ENCODE results near the gene COL2A1.

The COL2A1 gene

GRCh38 chr12:48045965-48046518, 41.8 kb upstream of the COL2A1 start:
- TF ChIP-seq TARDBP (IDR thresholded peaks at IDR 0.05) = no peak
- no peak for TF ChIP-seq ZNF384 (IDR thresholded peaks at IDR 0.05)
- DNase-seq (ENCODE audit: extremely low spot score) = no peak
- CTCF ChIA-PET = no interaction called here
- POLR2A ChIA-PET = no interaction called here

- no peak for TF ChIP-seq NFRKB (IDR thresholded peaks at IDR 0.05)
- TF ChIP-seq LEF1 (IDR thresholded peaks at IDR 0.05; ENCODE audit: borderline replicate concordance) = no peak
- no peak for TF ChIP-seq HDGF (IDR thresholded peaks at IDR 0.05; ENCODE audit: borderline replicate concordance)
- no peak for TF ChIP-seq ARNT (IDR thresholded peaks at IDR 0.05)
- TF ChIP-seq CTBP1 (IDR thresholded peaks at IDR 0.05; ENCODE audit: borderline replicate concordance) = no peak
- no peak for TF ChIP-seq ZNF384 (IDR thresholded peaks at IDR 0.05)
- no peak for TF ChIP-seq L3MBTL2 (conservative IDR thresholded peaks at IDR 0.05)
- no peak for TF ChIP-seq PKNOX1 (IDR thresholded peaks at IDR 0.05)
- TF ChIP-seq FOXK2 (IDR thresholded peaks at IDR 0.05) = no peak
- no peak for TF ChIP-seq SP1 (IDR thresholded peaks at IDR 0.05)
- TF ChIP-seq TARDBP (IDR thresholded peaks at IDR 0.05) = no peak
- TF ChIP-seq FOXA1 (IDR thresholded peaks at IDR 0.05) = no peak
- TF ChIP-seq BHLHE40 (IDR thresholded peaks at IDR 0.05; ENCODE audit: borderline replicate concordance) = no peak
- no peak for TF ChIP-seq ELF4 (IDR thresholded peaks at IDR 0.05)
- TF ChIP-seq SUZ12 (IDR thresholded peaks at IDR 0.05) = no peak
- CTCF ChIA-PET = interaction anchor here (0.5 to 0.8 kb wide), 2 partner anchors 9 to 141 kb away, joined by 3 to 4 read pairs; no protein-coding TSS in a partner anchor
- POLR2A ChIA-PET = no interaction called here
- no peak for DNase-seq (ENCODE audit: extremely low spot score)
These were observed 41.0 kb upstream of the COL2A1 start for GRCh38 chr12:48045061-48045846.

- TF ChIP-seq ELF4 (IDR thresholded peaks at IDR 0.05) = no peak
- TF ChIP-seq FOXK2 (IDR thresholded peaks at IDR 0.05) = no peak
- no peak for TF ChIP-seq SP1 (IDR thresholded peaks at IDR 0.05)
- no peak for TF ChIP-seq SUZ12 (IDR thresholded peaks at IDR 0.05)
- no peak for TF ChIP-seq ARNT (IDR thresholded peaks at IDR 0.05)
- no peak for TF ChIP-seq L3MBTL2 (conservative IDR thresholded peaks at IDR 0.05)
- no peak for TF ChIP-seq FOXM1 (IDR thresholded peaks at IDR 0.05; ENCODE audit: borderline replicate concordance)
- TF ChIP-seq NFRKB (IDR thresholded peaks at IDR 0.05) = no peak
- no peak for TF ChIP-seq LEF1 (IDR thresholded peaks at IDR 0.05; ENCODE audit: borderline replicate concordance)
- no peak for TF ChIP-seq BHLHE40 (IDR thresholded peaks at IDR 0.05; ENCODE audit: borderline replicate concordance)
- TF ChIP-seq PKNOX1 (IDR thresholded peaks at IDR 0.05) = no peak
- TF ChIP-seq ZNF384 (IDR thresholded peaks at IDR 0.05) = no peak
- TF ChIP-seq HDGF (IDR thresholded peaks at IDR 0.05; ENCODE audit: borderline replicate concordance) = no peak
- TF ChIP-seq FOXA1 (IDR thresholded peaks at IDR 0.05) = no peak
- no peak for TF ChIP-seq CTBP1 (IDR thresholded peaks at IDR 0.05; ENCODE audit: borderline replicate concordance)
- TF ChIP-seq TARDBP (IDR thresholded peaks at IDR 0.05) = no peak
- CTCF ChIA-PET = interaction anchor here (0.5 to 0.8 kb wide), 2 partner anchors 8 to 142 kb away, joined by 3 to 4 read pairs; no protein-coding TSS in a partner anchor
These were observed 40.1 kb upstream of the COL2A1 start for GRCh38 chr12:48044396-48044795.

GRCh38 chr12:48043771-48044170, 39.5 kb upstream of the COL2A1 start:
- TF ChIP-seq BHLHE40 (IDR thresholded peaks at IDR 0.05; ENCODE audit: borderline replicate concordance) = no peak
- no peak for TF ChIP-seq PKNOX1 (IDR thresholded peaks at IDR 0.05)
- TF ChIP-seq NFRKB (IDR thresholded peaks at IDR 0.05) = no peak
- TF ChIP-seq LEF1 (IDR thresholded peaks at IDR 0.05; ENCODE audit: borderline replicate concordance) = no peak
- no peak for TF ChIP-seq CTBP1 (IDR thresholded peaks at IDR 0.05; ENCODE audit: borderline replicate concordance)
- no peak for TF ChIP-seq SUZ12 (IDR thresholded peaks at IDR 0.05)
- no peak for TF ChIP-seq ZNF384 (IDR thresholded peaks at IDR 0.05)
- no peak for TF ChIP-seq ARNT (IDR thresholded peaks at IDR 0.05)
- no peak for TF ChIP-seq ELF4 (IDR thresholded peaks at IDR 0.05)
- no peak for TF ChIP-seq FOXK2 (IDR thresholded peaks at IDR 0.05)
- TF ChIP-seq TARDBP (IDR thresholded peaks at IDR 0.05) = no peak
- no peak for TF ChIP-seq FOXA1 (IDR thresholded peaks at IDR 0.05)
- TF ChIP-seq FOXM1 (IDR thresholded peaks at IDR 0.05; ENCODE audit: borderline replicate concordance) = no peak
- TF ChIP-seq SP1 (IDR thresholded peaks at IDR 0.05) = no peak
- TF ChIP-seq HDGF (IDR thresholded peaks at IDR 0.05; ENCODE audit: borderline replicate concordance) = no peak
- no peak for TF ChIP-seq L3MBTL2 (conservative IDR thresholded peaks at IDR 0.05)
- ChIA-PET CTCF (no interaction called here), POLR2A (no interaction called here)
- no peak for DNase-seq (ENCODE audit: extremely low spot score)

More at GRCh38 chr12:48044396-48044795, 40.1 kb upstream of the COL2A1 start:
- DNase-seq (ENCODE audit: extremely low spot score) = no peak
- POLR2A ChIA-PET = no interaction called here

- CTCF ChIA-PET = no interaction called here
- POLR2A ChIA-PET = no interaction called here
- DNase-seq (ENCODE audit: extremely low spot score) = no peak
These were observed 37.5 kb upstream of the COL2A1 start for GRCh38 chr12:48041591-48042423.

More at GRCh38 chr12:48041591-48042423, 37.5 kb upstream of the COL2A1 start:
- TF ChIP-seq ARNT (IDR thresholded peaks at IDR 0.05) = no peak
- TF ChIP-seq L3MBTL2 (conservative IDR thresholded peaks at IDR 0.05) = no peak
- no peak for TF ChIP-seq HDGF (IDR thresholded peaks at IDR 0.05; ENCODE audit: borderline replicate concordance)
- no peak for TF ChIP-seq LEF1 (IDR thresholded peaks at IDR 0.05; ENCODE audit: borderline replicate concordance)
- TF ChIP-seq FOXM1 (IDR thresholded peaks at IDR 0.05; ENCODE audit: borderline replicate concordance) = no peak
- no peak for TF ChIP-seq ZNF384 (IDR thresholded peaks at IDR 0.05)
- TF ChIP-seq PKNOX1 (IDR thresholded peaks at IDR 0.05) = no peak
- TF ChIP-seq BHLHE40 (IDR thresholded peaks at IDR 0.05; ENCODE audit: borderline replicate concordance) = no peak
- TF ChIP-seq NFRKB (IDR thresholded peaks at IDR 0.05) = no peak
- no peak for TF ChIP-seq CTBP1 (IDR thresholded peaks at IDR 0.05; ENCODE audit: borderline replicate concordance)
- no peak for TF ChIP-seq FOXA1 (IDR thresholded peaks at IDR 0.05)
- TF ChIP-seq ELF4 (IDR thresholded peaks at IDR 0.05) = no peak
- no peak for TF ChIP-seq FOXK2 (IDR thresholded peaks at IDR 0.05)
- no peak for TF ChIP-seq SUZ12 (IDR thresholded peaks at IDR 0.05)
